Liver (tissue), 3 donors: ENCODE measurements around the gene UBA52.

ENCODE experiments used
- REST ChIP-seq: IDR thresholded peaks from 2 replicates; pipeline ENCODE4 v1.6.1; 2016; ENCODE audit warnings: antibody characterized with exemption, mild to moderate bottlenecking
- TAF1 ChIP-seq: conservative IDR thresholded peaks from 2 replicates; pipeline ENCODE4 v1.6.1; 2016; ENCODE audit warnings: antibody characterized with exemption, mild to moderate bottlenecking
- YY1 ChIP-seq: IDR thresholded peaks from 2 replicates; pipeline ENCODE4 v1.6.1; 2016; ENCODE audit warnings: antibody characterized with exemption, mild to moderate bottlenecking
- TF ChIP-seq, protein P1 (sequence below): fragments of 150-350 bp; IDR thresholded peaks from 2 replicates; pipeline ENCODE4 v1.5.1; 2017; ENCODE audit warnings: improper control_type of control experiment, low read depth, low read length; ENCODE audit not compliant: missing input control
- TF ChIP-seq, protein P2 (sequence below): IDR thresholded peaks from 2 replicates; pipeline ENCODE4 v1.6.1; 2016; ENCODE audit warnings: antibody characterized with exemption
- TF ChIP-seq, protein P3 (sequence below): IDR thresholded peaks from 2 replicates; pipeline ENCODE4 v1.6.1; 2016; ENCODE audit warnings: antibody characterized with exemption
- donor health status: healthy.
- donor health status: healthy.

- TF ChIP-seq, protein P1, sequence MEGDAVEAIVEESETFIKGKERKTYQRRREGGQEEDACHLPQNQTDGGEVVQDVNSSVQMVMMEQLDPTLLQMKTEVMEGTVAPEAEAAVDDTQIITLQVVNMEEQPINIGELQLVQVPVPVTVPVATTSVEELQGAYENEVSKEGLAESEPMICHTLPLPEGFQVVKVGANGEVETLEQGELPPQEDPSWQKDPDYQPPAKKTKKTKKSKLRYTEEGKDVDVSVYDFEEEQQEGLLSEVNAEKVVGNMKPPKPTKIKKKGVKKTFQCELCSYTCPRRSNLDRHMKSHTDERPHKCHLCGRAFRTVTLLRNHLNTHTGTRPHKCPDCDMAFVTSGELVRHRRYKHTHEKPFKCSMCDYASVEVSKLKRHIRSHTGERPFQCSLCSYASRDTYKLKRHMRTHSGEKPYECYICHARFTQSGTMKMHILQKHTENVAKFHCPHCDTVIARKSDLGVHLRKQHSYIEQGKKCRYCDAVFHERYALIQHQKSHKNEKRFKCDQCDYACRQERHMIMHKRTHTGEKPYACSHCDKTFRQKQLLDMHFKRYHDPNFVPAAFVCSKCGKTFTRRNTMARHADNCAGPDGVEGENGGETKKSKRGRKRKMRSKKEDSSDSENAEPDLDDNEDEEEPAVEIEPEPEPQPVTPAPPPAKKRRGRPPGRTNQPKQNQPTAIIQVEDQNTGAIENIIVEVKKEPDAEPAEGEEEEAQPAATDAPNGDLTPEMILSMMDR = no peak
- TF ChIP-seq, protein P2, sequence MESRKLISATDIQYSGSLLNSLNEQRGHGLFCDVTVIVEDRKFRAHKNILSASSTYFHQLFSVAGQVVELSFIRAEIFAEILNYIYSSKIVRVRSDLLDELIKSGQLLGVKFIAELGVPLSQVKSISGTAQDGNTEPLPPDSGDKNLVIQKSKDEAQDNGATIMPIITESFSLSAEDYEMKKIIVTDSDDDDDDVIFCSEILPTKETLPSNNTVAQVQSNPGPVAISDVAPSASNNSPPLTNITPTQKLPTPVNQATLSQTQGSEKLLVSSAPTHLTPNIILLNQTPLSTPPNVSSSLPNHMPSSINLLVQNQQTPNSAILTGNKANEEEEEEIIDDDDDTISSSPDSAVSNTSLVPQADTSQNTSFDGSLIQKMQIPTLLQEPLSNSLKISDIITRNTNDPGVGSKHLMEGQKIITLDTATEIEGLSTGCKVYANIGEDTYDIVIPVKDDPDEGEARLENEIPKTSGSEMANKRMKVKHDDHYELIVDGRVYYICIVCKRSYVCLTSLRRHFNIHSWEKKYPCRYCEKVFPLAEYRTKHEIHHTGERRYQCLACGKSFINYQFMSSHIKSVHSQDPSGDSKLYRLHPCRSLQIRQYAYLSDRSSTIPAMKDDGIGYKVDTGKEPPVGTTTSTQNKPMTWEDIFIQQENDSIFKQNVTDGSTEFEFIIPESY = no peak
- no peak for TF ChIP-seq TAF1
- TF ChIP-seq, protein P3, sequence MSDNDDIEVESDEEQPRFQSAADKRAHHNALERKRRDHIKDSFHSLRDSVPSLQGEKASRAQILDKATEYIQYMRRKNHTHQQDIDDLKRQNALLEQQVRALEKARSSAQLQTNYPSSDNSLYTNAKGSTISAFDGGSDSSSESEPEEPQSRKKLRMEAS = no peak
- TF ChIP-seq REST = no peak
- no peak for TF ChIP-seq YY1
Observed at GRCh38 chr19:18626906-18627305, 55.2 kb downstream of the UBA52 start.
